Ovary (tissue), 9 donors: Measurements from ENCODE around the gene LTBR. TPM values are rescaled to one million over a fixed set of nuclear protein-coding genes. Genes with fewer than 3 reads are reported as not detected.

Experiments used
- DNase-seq, 5 donors: peaks; one replicate each; pipeline ENCODE4 v3.0.0-alpha.2; 2019 to 2020
- H3K27ac ChIP-seq, 2 donors: fragments of 200-600 bp; one replicate each; pipeline versions ENCODE4 v1.5.1 to v1.8.0; 2019 to 2022
- H3K27me3 ChIP-seq: fragments of 200-600 bp; one replicate; pipeline ENCODE4 v1.8.0; 2022
- H3K36me3 ChIP-seq: fragments of 200-600 bp; sonication (generic); one replicate; pipeline ENCODE4 v1.5.1; 2019
- H3K4me1 ChIP-seq: one replicate; pipeline ENCODE4 v1.8.1; 2013; ENCODE audit warnings: mild to moderate bottlenecking, moderate library complexity; ENCODE audit not compliant: insufficient read depth
- H3K4me3 ChIP-seq: fragments of 200-600 bp; sonication (generic); one replicate; pipeline ENCODE4 v1.5.1; 2017
- H3K9me3 ChIP-seq, 2 donors: fragments of 200-600 bp in 1 of 2; sonication (generic) in 1 of 2; one replicate each; pipeline versions ENCODE4 v1.5.1 to v1.8.1; 2013 to 2019; ENCODE audit warnings: mild to moderate bottlenecking in 1 of 2, moderate library complexity in 1 of 2
- EP300 ChIP-seq: sonication (generic); formaldehyde crosslinking; IDR thresholded peaks from one replicate; pipeline ENCODE4 v1.6.1; 2017; ENCODE audit warnings: antibody characterized with exemption
- POLR2A ChIP-seq: fragments of 450-650 bp; IDR thresholded peaks from one replicate; pipeline ENCODE4 v1.6.1; 2017; ENCODE audit warnings: antibody characterized with exemption, mild to moderate bottlenecking, moderate library complexity
- WGBS, 3 donors: extraction: QIAGEN DNeasy Blood & Tissue Kit in 1 of 3; methylation state at CpG; one replicate each; pipeline versions ENCODE4 v1.1.5 to v1.1.7; 2013 to 2017; 5-methylcytosine and 5-hydroxymethylcytosine counted together
- intact Hi-C, 4 donors: fragments of 100-400 bp; cut with DNase I; formaldehyde crosslinking; loops; one replicate each; pipeline versions ENCODE4 v1.11.0 to v1.15.1; 2022 to 2023
- polyA plus RNA-seq, 2 donors: library from polyadenylated mRNA; stranded (reverse); fragments of 200-250 nt in 1 of 2; fragments of 350-450 nt in 1 of 2; fragmentation: Illumina TruSeq in 1 of 2; extraction: RNeasy Lipid Tissue Mini Kit (QIAGEN cat#74804) in 1 of 2; gene quantifications; one replicate each; pipeline ENCODE4 v1.2.3, GENCODE V29; 2013 to 2014
- total RNA-seq, 7 donors: library from RNA; depleted of rRNA in 2 of 7; stranded (reverse); fragments of >200 nt in 2 of 7; fragmentation: NEBNext Ultra II Directional in 3 of 7; extraction: Animal tissue kit (Norgen Biotek cat#: 25700) in 3 of 7; gene quantifications; one replicate each; pipeline versions ENCODE4 v1.1.0 to v1.2.4, GENCODE V29; 2016 to 2023
- TF ChIP-seq, protein P1 (sequence below), 3 donors: fragments of 450-650 bp in 2 of 3; fragments of 200-600 bp in 1 of 3; IDR thresholded peaks; one replicate each; pipeline versions ENCODE4 v1.5.1 to v1.8.0; 2016 to 2022; ENCODE audit warnings: antibody characterized with exemption in 3 of 3, mild to moderate bottlenecking in 1 of 3
- donor health status: DM: no; HTN: no; CAD: no; lungs with moderate emphysema.
- donor health status: DM: no; HTN: no; CAD: no.
- donor health status: Bipolar disorder and iron deficiency.
- donor health status: DM: yes; HTN: yes; CAD: no.
- donor health status: DM: no; HTN: no; CAD: no.
- donor health status: DM: yes; HTN: yes; CAD: no.

LTBR gene
- total and polyA plus RNA-seq, 9 donors = 21.9 to 131 (median 75.3) TPM

DNA sequence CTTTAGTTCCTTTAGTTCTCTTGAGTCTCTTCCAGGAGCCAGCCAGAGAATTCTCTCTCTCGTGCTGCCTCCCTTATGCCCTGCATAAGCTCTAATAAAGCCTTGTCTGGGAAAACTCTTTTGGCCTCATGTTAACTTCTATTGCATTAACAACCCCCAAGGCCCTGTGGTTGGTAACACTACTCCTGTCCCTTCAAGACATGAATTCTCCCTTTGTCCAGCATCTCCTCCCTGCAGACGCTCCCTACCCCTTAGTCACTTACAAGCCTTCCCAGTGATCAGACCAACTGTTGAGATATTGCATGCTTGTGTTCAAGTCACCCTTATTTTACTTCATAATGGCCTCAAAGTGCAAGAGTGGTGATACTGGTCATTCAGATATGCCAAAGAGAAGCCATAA, 12.1 kb downstream of the LTBR start:
- intact Hi-C loops = no loop called here
- Histone ChIP-seq H3K27ac (no peak overlapping the region), H3K27me3 (no peaks in the 10 kb centered on the region), H3K4me1 (peaks cover 2% of the 10 kb centered on the region), H3K9me3 (no peaks in the 10 kb centered on the region), H3K4me3 (no peak overlapping the region), H3K36me3 (no peaks in the 10 kb centered on the region)
- WGBS, 3 donors = 84 to 95% (median 91%) methylated on average over 2 of the region's 2 CpGs
- TF ChIP-seq POLR2A (no peak), EP300 (no peak)
- TF ChIP-seq, protein P1, sequence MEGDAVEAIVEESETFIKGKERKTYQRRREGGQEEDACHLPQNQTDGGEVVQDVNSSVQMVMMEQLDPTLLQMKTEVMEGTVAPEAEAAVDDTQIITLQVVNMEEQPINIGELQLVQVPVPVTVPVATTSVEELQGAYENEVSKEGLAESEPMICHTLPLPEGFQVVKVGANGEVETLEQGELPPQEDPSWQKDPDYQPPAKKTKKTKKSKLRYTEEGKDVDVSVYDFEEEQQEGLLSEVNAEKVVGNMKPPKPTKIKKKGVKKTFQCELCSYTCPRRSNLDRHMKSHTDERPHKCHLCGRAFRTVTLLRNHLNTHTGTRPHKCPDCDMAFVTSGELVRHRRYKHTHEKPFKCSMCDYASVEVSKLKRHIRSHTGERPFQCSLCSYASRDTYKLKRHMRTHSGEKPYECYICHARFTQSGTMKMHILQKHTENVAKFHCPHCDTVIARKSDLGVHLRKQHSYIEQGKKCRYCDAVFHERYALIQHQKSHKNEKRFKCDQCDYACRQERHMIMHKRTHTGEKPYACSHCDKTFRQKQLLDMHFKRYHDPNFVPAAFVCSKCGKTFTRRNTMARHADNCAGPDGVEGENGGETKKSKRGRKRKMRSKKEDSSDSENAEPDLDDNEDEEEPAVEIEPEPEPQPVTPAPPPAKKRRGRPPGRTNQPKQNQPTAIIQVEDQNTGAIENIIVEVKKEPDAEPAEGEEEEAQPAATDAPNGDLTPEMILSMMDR (IDR thresholded peaks at IDR 0.05) = no peak
- no peak for DNase-seq

DNA sequence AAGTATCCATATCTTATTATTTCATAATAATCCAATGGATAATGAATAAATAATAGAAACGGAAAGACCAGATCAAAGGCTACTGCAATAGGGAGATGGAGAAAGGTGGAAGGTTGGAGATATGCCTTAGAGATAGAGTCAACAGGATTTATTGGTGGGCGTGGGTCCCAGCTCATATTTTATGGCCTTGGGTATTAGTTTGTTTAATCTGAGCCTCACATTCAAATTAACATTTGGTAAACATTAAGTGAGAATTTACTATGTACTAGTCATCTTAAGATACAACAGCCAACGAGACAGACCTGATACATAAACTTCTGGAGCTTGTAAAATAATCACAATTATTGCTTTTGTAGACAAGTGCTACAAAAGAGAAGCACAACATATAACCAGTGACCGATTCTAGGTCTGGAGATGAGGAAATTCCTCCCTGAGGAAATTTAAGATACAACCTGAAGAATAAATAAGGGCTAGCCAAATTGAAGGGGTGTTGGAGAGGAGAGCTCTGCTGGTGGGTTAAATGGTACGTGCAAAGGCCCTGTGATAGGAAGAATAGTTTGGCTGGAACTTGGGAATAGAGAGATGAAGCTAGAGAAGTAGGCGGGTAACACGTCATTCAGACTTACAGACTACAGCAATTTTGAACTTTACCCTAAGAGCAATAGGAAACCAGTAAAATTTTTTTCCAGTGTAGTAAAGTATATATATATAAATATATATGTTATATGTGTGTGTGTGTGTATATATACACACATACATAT, 16.1 kb downstream of the LTBR start:
- no peak for DNase-seq
- 85 to 89% (median 88%) methylated on average over 7 of the region's 7 CpGs for WGBS, 3 donors
- Histone ChIP-seq H3K4me1 (no peaks in the 10 kb centered on the region), H3K27ac (no peak overlapping the region), H3K36me3 (no peaks in the 10 kb centered on the region), H3K4me3 (no peak overlapping the region), H3K27me3 (no peaks in the 10 kb centered on the region), H3K9me3 (no peaks in the 10 kb centered on the region)
- no peak for TF ChIP-seq POLR2A
- no peak for TF ChIP-seq EP300
- TF ChIP-seq, protein P1 (IDR thresholded peaks at IDR 0.05) = no peak
- intact Hi-C loops = no loop called here

DNA sequence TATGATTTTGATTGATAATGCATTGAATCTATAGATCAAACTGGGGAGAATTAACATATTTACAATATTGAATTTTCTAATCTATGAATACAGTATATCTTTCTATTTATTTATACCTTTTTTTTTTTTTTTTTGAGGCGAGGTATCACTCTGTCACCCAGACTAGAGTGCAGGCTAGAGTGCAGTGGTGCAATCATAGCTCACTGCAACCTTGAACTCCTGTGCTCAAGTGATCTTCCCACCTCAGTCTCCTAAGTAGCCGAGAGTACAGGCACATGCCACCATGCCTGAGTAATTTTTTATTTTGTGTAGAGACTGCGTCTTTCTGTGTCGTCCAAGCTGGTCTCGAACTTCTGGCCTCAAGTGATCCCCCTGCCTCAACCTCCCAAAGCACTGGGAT, 20.4 kb downstream of the LTBR start:
- Histone ChIP-seq H3K4me3 (no peak overlapping the region), H3K36me3 (no peaks in the 10 kb centered on the region), H3K27me3 (no peaks in the 10 kb centered on the region), H3K9me3 (no peaks in the 10 kb centered on the region), H3K27ac (no peak overlapping the region), H3K4me1 (no peaks in the 10 kb centered on the region)
- no peak for DNase-seq
- 83 to 92% (median 88%) methylated on average over 5 of the region's 5 CpGs for WGBS, 3 donors
- intact Hi-C loops = no loop called here
- TF ChIP-seq, protein P1 (IDR thresholded peaks at IDR 0.05) = no peak
- no peak for TF ChIP-seq POLR2A
- no peak for TF ChIP-seq EP300

DNA sequence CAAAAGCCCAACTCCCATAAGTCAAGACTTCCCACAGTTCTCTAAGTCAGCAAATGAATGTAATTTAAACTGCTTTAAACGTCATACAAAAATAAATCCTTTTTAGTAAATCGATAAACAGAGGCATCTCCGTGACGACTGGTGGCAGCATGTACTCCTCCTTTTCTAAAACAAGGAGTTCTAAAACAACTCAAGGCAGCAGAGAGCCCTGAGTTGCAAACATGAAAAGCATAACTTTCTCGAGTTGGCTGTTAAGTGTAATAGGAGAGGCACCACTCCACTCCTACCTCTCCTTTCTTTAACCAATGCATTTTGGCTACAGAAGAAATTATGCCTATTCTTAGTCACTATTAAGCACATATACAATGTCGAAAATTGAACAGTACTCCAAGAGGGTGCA, 22.0 kb downstream of the LTBR start:
- intact Hi-C loops = no loop called here
- H3K36me3 ChIP-seq = no peaks in the 10 kb centered on the region
- no peaks in the 10 kb centered on the region for H3K9me3 ChIP-seq
- DNase-seq = no peak
- WGBS, 3 donors = 33 to 52% (median 44%) methylated on average over 6 of the region's 6 CpGs
- H3K4me1 ChIP-seq = no peaks in the 10 kb centered on the region
- TF ChIP-seq, protein P1 (IDR thresholded peaks at IDR 0.05) = no peak
- no peak for TF ChIP-seq EP300
- no peak for TF ChIP-seq POLR2A
- H3K27me3 ChIP-seq = no peaks in the 10 kb centered on the region
- H3K4me3 ChIP-seq = no peak overlapping the region
- no peak overlapping the region for H3K27ac ChIP-seq
